Erythroblast (primary cell): Measurements from ENCODE around the gene TNFRSF13B.

Experiments
- GATA1 ChIP-seq: IDR thresholded peaks from 2 replicates; pipeline ENCODE4 v1.6.1; 2011; ENCODE audit warnings: low read depth, mild to moderate bottlenecking, control low read depth, low read length, moderate library complexity
- POLR2A ChIP-seq: IDR thresholded peaks from 2 replicates; pipeline ENCODE4 v1.6.1; 2011; ENCODE audit warnings: mild to moderate bottlenecking, low read length

GRCh38 chr17:16981928-16982327, 10.0 kb upstream of the TNFRSF13B start:
- no peak for TF ChIP-seq POLR2A
- TF ChIP-seq GATA1 = no peak
